ENCODE data around the gene DMRTB1.

- TF ChIP-seq YY1 (IDR thresholded peaks at IDR 0.05; ENCODE audit: insufficient read depth, insufficient read length), result no peak
- TF ChIP-seq ZNF274 (IDR thresholded peaks at IDR 0.05; ENCODE audit: low read depth, low read length), result no peak
Measured at GRCh38 chr1:53498555-53499131, 39.4 kb downstream of the DMRTB1 start.
